Right atrium auricular region (tissue), 2 donors: ENCODE results near the gene FRY. TPM values are rescaled to one million over a fixed set of nuclear protein-coding genes. Genes with fewer than 3 reads are reported as not detected.

Experiments used
- DNase-seq: peaks from one replicate; pipeline ENCODE4 v3.0.0-alpha.2; 2019; ENCODE audit warnings: low spot score
- H3K27ac ChIP-seq, 2 donors: fragments of 200-600 bp; sonication (generic); 1 replicate in 1 of 2; 2 replicates in 1 of 2; pipeline ENCODE4 v1.5.1; 2016 to 2019
- H3K27me3 ChIP-seq, 2 donors: fragments of 200-600 bp; sonication (generic); one replicate each; pipeline versions ENCODE4 v1.5.1 to v1.6.0; 2017 to 2019
- H3K36me3 ChIP-seq: fragments of 200-600 bp; sonication (generic); one replicate; pipeline ENCODE4 v1.5.1; 2016
- H3K4me1 ChIP-seq, 2 donors: fragments of 200-600 bp; sonication (generic); one replicate each; pipeline versions ENCODE4 v1.5.1 to v1.6.0; 2017 to 2019
- H3K4me3 ChIP-seq, 2 donors: fragments of 200-600 bp; sonication (generic); 1 replicate in 1 of 2; 2 replicates in 1 of 2; pipeline ENCODE4 v1.5.1; 2017 to 2019; ENCODE audit warnings: mild to moderate bottlenecking in 1 of 2, moderate library complexity in 1 of 2
- H3K9me3 ChIP-seq, 2 donors: fragments of 200-600 bp; sonication (generic); one replicate each; pipeline ENCODE4 v1.5.1; 2019
- CTCF ChIP-seq, 2 donors: fragments of 200-600 bp; sonication (generic); IDR thresholded peaks; one replicate each; pipeline ENCODE4 v1.5.1; 2019; ENCODE audit warnings: antibody characterized with exemption in 2 of 2
- total RNA-seq, 2 donors: library from RNA; depleted of rRNA; stranded (reverse); fragments of >200 nt; gene quantifications; one replicate each; pipeline ENCODE4 v1.1.0, GENCODE V29; 2016

FRY gene
- total RNA-seq, 2 donors from 2014 or later: 94.8 to 183 TPM

- Histone ChIP-seq H3K4me3 (no peak overlapping the region), H3K27me3 (no peaks in the 10 kb centered on the region), H3K4me1 (peaks cover 0 to 42% of the 10 kb centered on the region in 2 donors), H3K36me3 (no peaks in the 10 kb centered on the region), H3K9me3 (no peaks in the 10 kb centered on the region), H3K27ac (peak overlapping the region in 1 of 2 donors; percentile 42)
- no peak for TF ChIP-seq CTCF (IDR thresholded peaks at IDR 0.05)
- no peak for DNase-seq
These were observed 48.8 kb downstream of the FRY start for GRCh38 chr13:32080328-32080744.

- Histone ChIP-seq H3K9me3 (no peaks in the 10 kb centered on the region), H3K36me3 (no peaks in the 10 kb centered on the region), H3K27ac (peak overlapping the region in 1 of 2 donors; percentile 49), H3K4me3 (no peak overlapping the region), H3K4me1 (peaks cover 0 to 51% of the 10 kb centered on the region in 2 donors), H3K27me3 (no peaks in the 10 kb centered on the region)
- no peak for TF ChIP-seq CTCF (IDR thresholded peaks at IDR 0.05)
- no peak for DNase-seq
These were observed 50.0 kb downstream of the FRY start for GRCh38 chr13:32081591-32081990.

- H3K4me1 ChIP-seq: peaks cover 0 to 41% of the 10 kb centered on the region in 2 donors
These were observed 54.8 kb downstream of the FRY start for GRCh38 chr13:32086366-32086765.

GRCh38 chr13:32086791-32087441 lies 55.3 kb downstream of the FRY start:
- TF ChIP-seq CTCF (IDR thresholded peaks at IDR 0.05): no peak
- peak overlapping the region in 1 of 2 donors; percentile 55 for H3K27ac ChIP-seq
- no peak overlapping the region for H3K4me3 ChIP-seq
- DNase-seq: no peak
- no peaks in the 10 kb centered on the region for H3K27me3 ChIP-seq
- peaks cover 0 to 41% of the 10 kb centered on the region in 2 donors for H3K4me1 ChIP-seq
- no peaks in the 10 kb centered on the region for H3K36me3 ChIP-seq
- no peaks in the 10 kb centered on the region for H3K9me3 ChIP-seq

More at GRCh38 chr13:32086366-32086765, 54.8 kb downstream of the FRY start:
- H3K27me3 ChIP-seq: no peaks in the 10 kb centered on the region
- no peak for TF ChIP-seq CTCF (IDR thresholded peaks at IDR 0.05)
- peak overlapping the region in 1 of 2 donors; percentile 55 for H3K27ac ChIP-seq
- H3K9me3 ChIP-seq: no peaks in the 10 kb centered on the region
- H3K36me3 ChIP-seq: no peaks in the 10 kb centered on the region
- DNase-seq: no peak
- H3K4me3 ChIP-seq: no peak overlapping the region

- Histone ChIP-seq H3K4me1 (peaks cover 0 to 41% of the 10 kb centered on the region in 2 donors), H3K36me3 (no peaks in the 10 kb centered on the region)
These were observed 56.6 kb downstream of the FRY start for GRCh38 chr13:32087955-32088747.

More at GRCh38 chr13:32087955-32088747, 56.6 kb downstream of the FRY start:
- H3K27me3 ChIP-seq: no peaks in the 10 kb centered on the region
- H3K4me3 ChIP-seq: no peak overlapping the region
- H3K9me3 ChIP-seq: no peaks in the 10 kb centered on the region
- TF ChIP-seq CTCF (IDR thresholded peaks at IDR 0.05): no peak
- no peak overlapping the region for H3K27ac ChIP-seq
- DNase-seq: no peak
